Activated T-helper 17 cell treated with anti-CD3 and anti-CD28 coated beads, Interleukin-2, amount 50 U/mL, for 72 hours (primary cell): ENCODE data around the gene ZNF134. TPM values are rescaled to one million over a fixed set of nuclear protein-coding genes. Genes with fewer than 3 reads are reported as not detected.
A peak's percentile ranks its signal among the peaks of the same experiment; 100 is the strongest.

Experiments
- ATAC-seq: fragments of 150-1000 bp; cut with Tn5 transposase; replicated peaks from 2 replicates; pipeline ENCODE4 v1.10.0; 2021; ENCODE audit warnings: mild to moderate bottlenecking, moderate library complexity
- H3K27ac Mint-ChIP-seq: one replicate; pipeline ENCODE4 v1.8.0; 2022; ENCODE audit warnings: mixed read lengths
- H3K27me3 Mint-ChIP-seq: one replicate; pipeline ENCODE4 v1.8.0; 2022; ENCODE audit warnings: mixed read lengths
- H3K36me3 Mint-ChIP-seq: one replicate; pipeline ENCODE4 v1.8.0; 2022; ENCODE audit warnings: low read depth, mild to moderate bottlenecking, mixed read lengths
- H3K4me1 Mint-ChIP-seq: one replicate; pipeline ENCODE4 v1.8.0; 2022; ENCODE audit warnings: mixed read lengths
- H3K4me3 Mint-ChIP-seq: one replicate; pipeline ENCODE4 v1.8.0; 2022; ENCODE audit warnings: mild to moderate bottlenecking, mixed read lengths
- H3K9me3 Mint-ChIP-seq: one replicate; pipeline ENCODE4 v1.8.0; 2022; ENCODE audit warnings: mixed read lengths
- total RNA-seq, 2 donors: library from RNA; stranded (reverse); gene quantifications; one replicate each; pipeline ENCODE4 v1.2.3, GENCODE V29; 2022

The ZNF134 gene
- total RNA-seq, 2 donors from 2014 or later: 5.7 to 11.2 TPM

GRCh38 chr19:57656346-57656745 is 42.3 kb downstream of the ZNF134 start:
- Mint-ChIP-seq H3K4me1 (peaks cover 7% of the 10 kb centered on the region), H3K27me3 (peaks cover 33% of the 10 kb centered on the region), H3K36me3 (no peaks in the 10 kb centered on the region), H3K4me3 (no peak overlapping the region), H3K27ac (no peak overlapping the region), H3K9me3 (peaks cover 35% of the 10 kb centered on the region)
- no peak for ATAC-seq

GRCh38 chr19:57664269-57665127 is 50.5 kb downstream of the ZNF134 start:
- peak overlapping the region; percentile 69 for H3K4me3 Mint-ChIP-seq
- peak; percentile 44 for ATAC-seq
- H3K36me3 Mint-ChIP-seq: no peaks in the 10 kb centered on the region
- no peak overlapping the region for H3K27ac Mint-ChIP-seq
- H3K9me3 Mint-ChIP-seq: no peaks in the 10 kb centered on the region
- H3K4me1 Mint-ChIP-seq: no peaks in the 10 kb centered on the region
- H3K27me3 Mint-ChIP-seq: peaks cover 25% of the 10 kb centered on the region

GRCh38 chr19:57665261-57665806 is 51.3 kb downstream of the ZNF134 start:
- no peaks in the 10 kb centered on the region for H3K36me3 Mint-ChIP-seq
- H3K27ac Mint-ChIP-seq: no peak overlapping the region
- no peaks in the 10 kb centered on the region for H3K9me3 Mint-ChIP-seq
- peaks cover 21% of the 10 kb centered on the region for H3K27me3 Mint-ChIP-seq
- peak overlapping the region; percentile 69 for H3K4me3 Mint-ChIP-seq
- ATAC-seq: no peak
- no peaks in the 10 kb centered on the region for H3K4me1 Mint-ChIP-seq

- Mint-ChIP-seq H3K27ac (no peak overlapping the region), H3K9me3 (no peaks in the 10 kb centered on the region), H3K36me3 (no peaks in the 10 kb centered on the region), H3K27me3 (peaks cover 14% of the 10 kb centered on the region), H3K4me1 (no peaks in the 10 kb centered on the region), H3K4me3 (no peak overlapping the region)
- ATAC-seq: no peak
These were observed 53.2 kb downstream of the ZNF134 start for GRCh38 chr19:57667228-57667627.

GRCh38 chr19:57668635-57669034 is 54.6 kb downstream of the ZNF134 start, which contains the start of gene ZSCAN4:
Gene ZSCAN4 (plus strand): TSS chr19:57668935. CDS start chr19:57676146, 7,211 bp downstream.
- H3K4me1 Mint-ChIP-seq: no peaks in the 10 kb centered on the region
- H3K4me3 Mint-ChIP-seq: no peak within 1 kb of the TSS
- H3K9me3 Mint-ChIP-seq: no peaks in the 10 kb centered on the region
- H3K36me3 Mint-ChIP-seq: no peaks in the 10 kb centered on the region
- H3K27ac Mint-ChIP-seq: no peak within 1 kb of the TSS
- H3K27me3 Mint-ChIP-seq: peaks cover 14% of the 10 kb centered on the region
- ATAC-seq: no peak

- Mint-ChIP-seq H3K27ac (no peak overlapping the region), H3K27me3 (peaks cover 9% of the 10 kb centered on the region), H3K4me3 (no peak overlapping the region), H3K9me3 (no peaks in the 10 kb centered on the region), H3K36me3 (no peaks in the 10 kb centered on the region), H3K4me1 (no peaks in the 10 kb centered on the region)
- ATAC-seq: no peak
These were observed 57.3 kb downstream of the ZNF134 start for GRCh38 chr19:57671124-57671895.

- no peak for ATAC-seq
- no peak overlapping the region for H3K4me3 Mint-ChIP-seq
- H3K27ac Mint-ChIP-seq: no peak overlapping the region
- no peaks in the 10 kb centered on the region for H3K36me3 Mint-ChIP-seq
- H3K4me1 Mint-ChIP-seq: no peaks in the 10 kb centered on the region
- H3K27me3 Mint-ChIP-seq: peaks cover 11% of the 10 kb centered on the region
- H3K9me3 Mint-ChIP-seq: no peaks in the 10 kb centered on the region
These were observed 58.4 kb downstream of the ZNF134 start for GRCh38 chr19:57672466-57672865.

Other genes with a start within 250 kb of the ZNF134 start
- gene ZNF548, start 224.4 kb upstream of the ZNF134 start, total RNA-seq: 10 to 100 TPM; 19.4 to 48.5 TPM
- 10 to 100 TPM in 1 of 2 donors, 1 to 10 TPM in 1; 8.3 to 12.0 TPM for gene ZNF17, start 203.1 kb upstream of the ZNF134 start, total RNA-seq
- gene ZNF749, start 178.9 kb upstream of the ZNF134 start, total RNA-seq: 10 to 100 TPM; 13.8 to 15.0 TPM
- under 1 TPM in 1 of 2 donors, not detected in 1; 0.37 TPM for gene VN1R1, start 157.1 kb upstream of the ZNF134 start, total RNA-seq
- 1 to 10 TPM; 2.8 to 4.5 TPM for gene ZNF772, start 136.7 kb upstream of the ZNF134 start, total RNA-seq
- 1 to 10 TPM; 4.7 to 8.5 TPM for gene ZNF419, start 126.5 kb upstream of the ZNF134 start, total RNA-seq
- gene ZNF773, start 114.3 kb upstream of the ZNF134 start, total RNA-seq: 1 to 10 TPM; 3.8 to 6.2 TPM
- 1 to 10 TPM; 3.2 to 4.9 TPM for gene ZNF549, start 86.9 kb upstream of the ZNF134 start, total RNA-seq
- gene ZNF550, start 54.4 kb upstream of the ZNF134 start, total RNA-seq: 1 to 10 TPM; 8.9 to 10.0 TPM
- 1 to 10 TPM; 2.2 to 2.4 TPM for gene ZNF416, start 35.3 kb upstream of the ZNF134 start, total RNA-seq
- gene ZIK1, start 30.1 kb upstream of the ZNF134 start, total RNA-seq: 1 to 10 TPM; 2.5 to 3.2 TPM
- gene ZNF530, start 14.4 kb upstream of the ZNF134 start, total RNA-seq: 1 to 10 TPM; 6.0 to 9.9 TPM
- 10 to 100 TPM in 1 of 2 donors, 1 to 10 TPM in 1; 8.4 to 14.0 TPM for gene ZNF211, start 18.9 kb downstream of the ZNF134 start, total RNA-seq
- not detected for gene ZSCAN4, start 54.7 kb downstream of the ZNF134 start, total RNA-seq
- gene ZNF551, start 67.7 kb downstream of the ZNF134 start, total RNA-seq: 10 to 100 TPM in 1 of 2 donors, 1 to 10 TPM in 1; 7.1 to 10.8 TPM
- 1 to 10 TPM in 1 of 2 donors, under 1 TPM in 1; 0.35 to 5.6 TPM for gene ZNF154, start 95.0 kb downstream of the ZNF134 start, total RNA-seq
- 10 to 100 TPM in 1 of 2 donors, 1 to 10 TPM in 1; 5.9 to 11.5 TPM for gene ZNF671, start 113.4 kb downstream of the ZNF134 start, total RNA-seq
- 10 to 100 TPM in 1 of 2 donors, 1 to 10 TPM in 1; 7.9 to 11.8 TPM for gene ZNF776, start 132.6 kb downstream of the ZNF134 start, total RNA-seq
- 10 to 100 TPM; 16.0 to 21.0 TPM for gene ZNF586, start 155.4 kb downstream of the ZNF134 start, total RNA-seq
- gene ZNF552, start 200.7 kb downstream of the ZNF134 start, total RNA-seq: 1 to 10 TPM; 6.0 to 7.5 TPM
- gene ZNF587B, start 216.1 kb downstream of the ZNF134 start, total RNA-seq: 10 to 100 TPM; 16.8 to 20.6 TPM
- 10 to 100 TPM; 33.7 to 37.3 TPM for gene ZNF587, start 235.6 kb downstream of the ZNF134 start, total RNA-seq